IPS-18a (cell line): ENCODE measurements around the gene LRP1B.
"Not testable (repeated sequence)": the region's sequence is repeated elsewhere in the genome, so short reads cannot be mapped to it uniquely, and the experiment has no call there.

Experiments
- H3K27ac ChIP-seq: one replicate; pipeline ENCODE4 v1.5.1; 2013; ENCODE audit warnings: low read length
- H3K27me3 ChIP-seq: one replicate; pipeline ENCODE4 v1.6.1; 2013; ENCODE audit warnings: mild to moderate bottlenecking, low read length; ENCODE audit not compliant: control insufficient read depth, insufficient read depth
- H3K36me3 ChIP-seq: one replicate; pipeline ENCODE4 v1.6.1; 2013; ENCODE audit warnings: low read depth, low read length; ENCODE audit not compliant: control insufficient read depth
- H3K4me1 ChIP-seq: one replicate; pipeline ENCODE4 v1.6.1; 2013; ENCODE audit warnings: low read depth, low read length; ENCODE audit not compliant: control insufficient read depth
- H3K4me3 ChIP-seq: one replicate; pipeline ENCODE4 v1.5.1; 2013; ENCODE audit warnings: low read length
- H3K9ac ChIP-seq: one replicate; pipeline ENCODE4 v1.6.1; 2013; ENCODE audit warnings: mild to moderate bottlenecking, low read length, moderate library complexity
- H3K9me3 ChIP-seq: one replicate; pipeline ENCODE4 v1.6.1; 2013; ENCODE audit warnings: low read depth, low read length; ENCODE audit not compliant: control insufficient read depth

Gene LRP1B

DNA sequence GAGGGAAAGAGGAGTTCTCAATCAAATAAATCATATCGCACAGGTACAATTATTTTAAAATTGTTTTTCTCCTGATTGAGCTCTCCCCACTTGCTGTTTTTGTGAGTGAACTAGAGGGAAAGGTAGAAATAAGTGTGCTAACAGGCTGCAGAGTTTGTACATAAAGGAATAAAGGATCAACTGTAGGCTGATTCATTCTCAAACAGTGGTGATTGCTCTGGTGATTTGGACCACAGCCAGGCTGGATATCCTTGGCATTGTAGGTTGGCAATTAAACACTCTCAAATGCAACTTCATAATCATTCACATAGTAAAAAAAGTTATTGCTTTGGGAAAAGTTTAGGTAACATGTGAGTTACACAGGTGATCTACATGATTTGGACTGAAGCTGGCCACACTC, 29.8 kb downstream of the LRP1B start:
- H3K9me3 ChIP-seq: no peaks in the 10 kb centered on the region
- H3K9ac ChIP-seq: no peak overlapping the region
- no peak overlapping the region for H3K4me3 ChIP-seq
- H3K4me1 ChIP-seq: no peaks in the 10 kb centered on the region
- no peaks in the 10 kb centered on the region for H3K27me3 ChIP-seq
- no peak overlapping the region for H3K27ac ChIP-seq
- H3K36me3 ChIP-seq: no peaks in the 10 kb centered on the region

DNA sequence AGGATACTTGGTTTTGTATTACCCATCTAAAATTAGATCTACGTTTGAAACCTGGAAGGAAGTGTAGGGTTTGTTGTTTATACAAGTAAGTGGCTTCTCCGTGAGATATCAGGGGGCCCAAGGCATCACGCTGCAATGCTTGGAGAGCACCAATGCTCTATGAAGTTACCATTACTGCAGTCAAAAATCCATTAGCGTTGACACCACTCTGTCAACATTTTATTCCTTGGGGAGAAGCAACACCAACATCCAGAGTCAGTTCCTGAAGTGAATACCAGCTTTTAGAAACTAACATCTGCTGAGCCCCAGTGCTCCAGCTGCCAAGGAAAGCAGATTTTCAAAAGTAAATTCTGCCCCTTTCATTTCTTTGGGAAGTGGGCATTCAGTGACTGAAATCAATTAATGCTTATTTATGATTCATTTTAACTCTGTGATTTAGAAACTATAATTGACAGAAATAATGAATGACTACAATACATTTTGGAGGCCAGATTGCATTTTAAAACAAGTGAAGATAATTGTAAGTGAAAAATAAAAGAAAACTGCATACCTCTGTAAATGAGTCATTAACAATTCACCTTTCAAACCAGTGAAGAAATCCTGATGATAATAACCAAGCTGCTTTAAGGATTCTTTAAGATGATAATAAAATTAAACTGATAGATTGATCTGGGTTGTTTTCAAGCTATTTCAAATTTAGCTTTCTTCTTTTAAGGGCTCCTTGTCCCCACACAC, 30.5 kb downstream of the LRP1B start:
- no peaks in the 10 kb centered on the region for H3K27me3 ChIP-seq
- H3K27ac ChIP-seq: no peak overlapping the region
- H3K9ac ChIP-seq: no peak overlapping the region
- H3K9me3 ChIP-seq: no peaks in the 10 kb centered on the region
- H3K4me1 ChIP-seq: no peaks in the 10 kb centered on the region
- no peaks in the 10 kb centered on the region for H3K36me3 ChIP-seq
- no peak overlapping the region for H3K4me3 ChIP-seq

DNA sequence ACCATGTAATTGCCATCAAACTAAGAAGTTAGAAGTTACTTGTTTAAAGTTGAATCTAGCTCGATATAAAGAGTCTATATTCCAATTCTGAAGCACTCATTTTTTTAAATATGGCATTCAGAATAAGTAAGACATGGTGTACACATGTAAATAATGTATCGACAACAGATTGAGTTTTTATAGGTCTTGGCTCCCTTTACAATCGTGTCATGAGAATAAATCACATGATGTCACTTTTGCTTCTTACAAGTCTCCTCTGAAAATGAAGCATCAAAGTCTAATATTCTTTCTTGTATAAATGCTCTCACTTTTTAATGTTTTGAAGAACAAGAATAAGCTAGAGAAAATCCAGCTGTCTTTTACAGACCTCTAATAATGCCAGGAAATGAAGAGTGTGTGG, 33.1 kb downstream of the LRP1B start:
- H3K27ac ChIP-seq: no peak overlapping the region
- no peak overlapping the region for H3K4me3 ChIP-seq
- no peaks in the 10 kb centered on the region for H3K4me1 ChIP-seq
- H3K27me3 ChIP-seq: no peaks in the 10 kb centered on the region
- no peak overlapping the region for H3K9ac ChIP-seq
- H3K36me3 ChIP-seq: no peaks in the 10 kb centered on the region
- no peaks in the 10 kb centered on the region for H3K9me3 ChIP-seq

DNA sequence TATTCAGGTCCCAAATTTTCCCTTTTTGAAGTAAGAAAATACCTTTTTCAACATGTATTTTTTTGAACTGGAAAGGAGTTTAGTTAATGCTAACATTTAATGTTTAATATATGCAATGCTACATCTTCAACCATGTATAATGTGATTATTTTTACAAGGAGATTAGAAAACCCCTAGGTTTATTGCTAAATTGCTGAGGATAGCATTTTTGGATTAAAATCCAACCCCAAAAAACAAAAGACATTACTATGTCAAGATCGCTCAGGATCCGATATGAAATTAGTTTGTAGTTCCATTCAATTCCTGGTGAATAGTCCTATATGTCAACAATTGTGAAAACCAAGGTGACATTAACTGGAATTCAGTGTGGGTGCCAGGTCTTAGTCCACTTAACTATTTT, 35.2 kb downstream of the LRP1B start:
- H3K9ac ChIP-seq: no peak overlapping the region
- no peaks in the 10 kb centered on the region for H3K27me3 ChIP-seq
- H3K36me3 ChIP-seq: no peaks in the 10 kb centered on the region
- H3K4me3 ChIP-seq: no peak overlapping the region
- H3K9me3 ChIP-seq: no peaks in the 10 kb centered on the region
- H3K4me1 ChIP-seq: no peaks in the 10 kb centered on the region
- H3K27ac ChIP-seq: no peak overlapping the region

DNA sequence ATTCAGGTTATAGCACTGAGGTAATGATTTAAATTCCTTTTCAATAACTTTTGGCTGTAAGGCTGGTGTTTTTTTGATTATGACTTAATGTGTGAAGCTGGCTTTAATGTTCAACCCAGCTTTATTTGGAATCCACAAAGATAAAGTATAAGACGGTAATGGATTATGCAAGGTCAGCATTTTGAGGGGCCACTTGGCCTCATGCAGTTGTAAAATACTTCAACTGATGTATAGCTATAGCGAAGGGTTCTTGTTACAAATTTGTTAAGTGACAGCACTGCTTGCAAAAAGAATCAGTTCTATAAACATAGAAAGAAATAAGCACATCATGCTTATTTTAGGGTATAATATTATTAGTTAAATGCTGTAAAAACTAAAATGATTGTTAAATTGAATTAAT, 36.6 kb downstream of the LRP1B start:
- no peak overlapping the region for H3K9ac ChIP-seq

DNA sequence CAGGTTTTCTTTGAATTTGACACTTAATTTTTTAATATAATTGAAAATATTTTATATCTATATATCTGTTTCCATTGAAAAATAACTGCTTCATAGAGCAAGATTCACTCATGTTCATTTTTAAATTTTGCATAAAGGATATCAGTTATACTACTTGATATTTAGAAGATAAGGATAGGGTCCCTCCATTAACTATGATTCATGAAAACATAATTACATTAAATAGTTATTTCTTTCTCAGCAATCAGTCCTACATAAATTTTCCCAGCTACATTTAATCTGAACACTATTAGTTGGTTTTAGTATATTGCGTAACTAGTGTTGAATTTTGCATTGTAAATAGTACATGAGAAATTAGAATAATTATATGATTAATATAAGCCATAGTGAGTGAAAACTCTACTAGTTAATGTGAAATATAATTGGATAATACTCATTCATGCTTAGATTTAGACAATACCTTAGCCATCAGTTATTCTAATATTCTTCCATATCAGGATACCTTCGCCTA, 42.7 kb downstream of the LRP1B start:
- H3K9ac ChIP-seq: no peak overlapping the region
- no peaks in the 10 kb centered on the region for H3K9me3 ChIP-seq
- no peaks in the 10 kb centered on the region for H3K36me3 ChIP-seq
- no peaks in the 10 kb centered on the region for H3K4me1 ChIP-seq
- no peak overlapping the region for H3K4me3 ChIP-seq
- no peaks in the 10 kb centered on the region for H3K27me3 ChIP-seq
- no peak overlapping the region for H3K27ac ChIP-seq

More for the DNA sequence above, 36.6 kb downstream of the LRP1B start:
- Histone ChIP-seq H3K9me3 (no peaks in the 10 kb centered on the region), H3K27ac (no peak overlapping the region), H3K27me3 (no peaks in the 10 kb centered on the region), H3K4me1 (no peaks in the 10 kb centered on the region), H3K36me3 (no peaks in the 10 kb centered on the region), H3K4me3 (no peak overlapping the region)

DNA sequence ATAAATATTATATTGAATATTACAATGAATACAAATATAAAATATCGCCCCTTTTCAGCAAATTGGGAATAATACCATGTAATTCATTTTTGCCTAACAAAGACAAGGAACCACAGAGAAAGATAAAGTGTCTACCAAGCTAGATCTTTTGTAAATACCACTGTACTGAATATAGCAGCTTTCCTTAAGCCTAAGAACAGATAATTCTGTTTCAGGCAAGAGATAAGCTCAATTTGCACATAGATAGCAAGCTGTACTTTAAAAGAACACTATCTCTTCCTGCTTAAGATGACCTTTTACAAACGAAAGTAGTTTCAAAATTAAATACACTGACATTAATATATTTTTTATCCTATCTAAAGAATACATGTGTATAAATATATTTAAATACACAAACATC, 43.2 kb downstream of the LRP1B start:
- H3K36me3 ChIP-seq, H3K4me1 ChIP-seq, H3K9ac ChIP-seq, H3K27me3 ChIP-seq, H3K4me3 ChIP-seq, H3K9me3 ChIP-seq, H3K27ac ChIP-seq: not testable (repeated sequence)

DNA sequence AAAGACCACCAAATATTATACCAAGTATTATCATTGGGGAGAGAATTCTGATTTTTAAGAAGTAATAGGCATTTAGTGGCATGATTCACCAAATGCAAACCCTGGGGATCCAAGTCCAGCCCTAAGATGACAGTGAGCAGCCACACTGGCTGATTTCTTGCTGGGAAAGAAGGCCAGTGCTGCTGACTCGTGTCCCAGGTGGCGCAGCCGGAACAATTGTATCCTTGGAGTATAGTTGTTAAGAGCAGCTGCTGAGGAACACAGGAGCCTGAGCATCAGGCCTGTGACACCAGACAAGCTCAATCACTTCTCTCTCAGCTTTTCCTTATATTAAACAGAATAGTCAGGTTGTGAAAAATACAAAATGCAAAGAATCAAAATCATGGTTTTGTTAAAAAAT, 48.4 kb downstream of the LRP1B start:
- H3K27ac ChIP-seq: no peak overlapping the region
- no peaks in the 10 kb centered on the region for H3K27me3 ChIP-seq
- H3K36me3 ChIP-seq: no peaks in the 10 kb centered on the region
- no peaks in the 10 kb centered on the region for H3K4me1 ChIP-seq
- H3K9me3 ChIP-seq: no peaks in the 10 kb centered on the region
- no peak overlapping the region for H3K4me3 ChIP-seq
- H3K9ac ChIP-seq: no peak overlapping the region

DNA sequence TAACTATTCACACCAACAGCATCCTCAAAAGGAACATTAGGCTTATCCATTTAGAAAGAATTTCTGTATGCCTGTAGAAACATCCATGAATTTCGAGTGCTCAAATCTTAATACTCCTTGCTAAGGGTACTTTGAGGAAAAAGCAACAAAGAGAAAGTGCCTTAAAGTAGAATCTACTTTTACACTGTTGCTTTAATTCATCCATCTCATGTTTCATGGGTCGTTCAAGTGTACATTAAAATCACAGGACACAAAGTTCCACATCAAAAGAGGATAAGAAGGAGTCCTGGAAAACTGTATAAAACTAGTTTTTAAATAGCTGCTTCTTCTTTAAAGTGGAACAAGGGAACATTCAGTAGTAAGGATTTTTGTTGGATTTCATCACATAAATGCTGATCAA, 54.5 kb downstream of the LRP1B start:
- Histone ChIP-seq H3K27me3 (no peaks in the 10 kb centered on the region), H3K4me3 (no peak overlapping the region), H3K9ac (no peak overlapping the region), H3K9me3 (no peaks in the 10 kb centered on the region), H3K4me1 (no peaks in the 10 kb centered on the region), H3K36me3 (no peaks in the 10 kb centered on the region), H3K27ac (no peak overlapping the region)

DNA sequence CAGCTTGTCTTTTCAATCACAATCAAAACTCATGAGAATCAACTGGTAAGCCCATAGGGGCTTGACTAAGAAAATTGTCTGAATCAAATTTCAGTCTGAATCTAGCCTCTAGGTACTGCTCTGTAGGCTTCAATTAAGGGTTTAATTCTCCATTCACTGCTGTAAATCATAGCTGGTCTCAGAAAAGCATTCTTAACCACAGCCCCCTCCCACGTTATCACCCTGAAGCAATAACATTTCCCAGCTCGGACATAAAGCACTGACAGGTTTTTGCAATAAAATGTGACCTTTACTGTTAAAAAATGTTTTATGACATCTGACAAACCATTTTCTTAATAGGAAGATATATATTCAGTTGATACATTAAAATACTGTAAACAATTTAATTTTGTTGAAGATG, 55.0 kb downstream of the LRP1B start:
- no peak overlapping the region for H3K27ac ChIP-seq
- no peaks in the 10 kb centered on the region for H3K4me1 ChIP-seq
- no peak overlapping the region for H3K4me3 ChIP-seq
- H3K9ac ChIP-seq: no peak overlapping the region
- no peaks in the 10 kb centered on the region for H3K9me3 ChIP-seq
- no peaks in the 10 kb centered on the region for H3K27me3 ChIP-seq
- no peaks in the 10 kb centered on the region for H3K36me3 ChIP-seq

DNA sequence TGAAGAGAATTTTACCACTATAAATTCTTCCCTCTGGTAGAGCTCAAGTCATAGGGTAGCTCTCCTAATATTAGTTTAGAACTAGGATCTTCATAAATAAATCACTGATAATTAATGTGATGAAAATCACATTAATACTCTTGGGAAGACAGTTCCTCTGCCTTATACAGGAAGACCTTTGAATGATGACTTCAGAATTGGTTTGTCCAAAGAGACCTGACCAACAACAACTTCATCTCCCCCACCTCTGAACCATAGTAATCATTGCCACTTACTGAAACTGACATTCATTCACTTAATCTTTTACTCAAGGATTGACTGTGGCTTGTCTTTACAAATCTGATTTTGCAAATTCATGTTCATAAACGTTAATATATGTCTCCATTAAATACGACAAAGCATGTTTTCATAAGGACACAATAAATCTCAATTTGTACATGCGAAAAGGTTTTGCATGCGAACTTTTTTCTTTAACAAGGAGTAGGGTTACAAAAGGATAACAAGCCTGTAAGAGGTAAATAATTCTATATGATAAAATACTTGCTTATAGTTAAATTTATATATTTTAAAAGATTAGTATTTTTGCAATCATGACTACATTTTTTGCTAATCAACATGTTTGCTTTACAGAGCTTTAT, 61.4 kb downstream of the LRP1B start:
- Histone ChIP-seq H3K9ac (no peak overlapping the region), H3K4me1 (no peaks in the 10 kb centered on the region), H3K27ac (no peak overlapping the region), H3K36me3 (no peaks in the 10 kb centered on the region), H3K9me3 (no peaks in the 10 kb centered on the region), H3K27me3 (no peaks in the 10 kb centered on the region), H3K4me3 (no peak overlapping the region)

DNA sequence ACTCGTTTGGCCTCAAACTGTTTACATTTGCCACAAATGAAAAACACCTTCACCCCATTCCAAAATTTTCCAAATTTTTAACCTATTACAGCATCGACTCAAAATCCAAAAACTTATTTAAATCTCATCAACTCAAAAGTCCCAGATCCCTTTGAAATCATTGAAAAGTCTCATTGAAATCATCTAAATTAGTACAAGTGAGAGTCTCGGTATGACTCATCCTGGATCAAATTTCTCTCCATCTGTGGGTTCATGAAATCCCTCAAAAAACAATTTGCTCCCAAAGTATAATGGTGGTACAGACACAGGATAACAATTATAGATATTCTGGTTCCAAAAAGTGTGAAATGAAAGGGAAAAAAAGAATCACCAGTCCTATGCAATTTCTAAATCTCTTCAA, 65.1 kb downstream of the LRP1B start:
- Histone ChIP-seq H3K9ac (no peak overlapping the region), H3K4me3 (no peak overlapping the region), H3K4me1 (no peaks in the 10 kb centered on the region), H3K9me3 (no peaks in the 10 kb centered on the region), H3K36me3 (no peaks in the 10 kb centered on the region), H3K27me3 (no peaks in the 10 kb centered on the region), H3K27ac (no peak overlapping the region)
